DMS153 treated with DMSO at 0.1 percent for 48 hours (cell line): ENCODE data around the gene ELFN1.

ENCODE experiments used
- DNase-seq: peaks from one replicate; lab custom pipeline; 2025; ENCODE audit not compliant: unreplicated experiment; lab: John Stamatoyannopoulos, UW

Gene ELFN1

DNA sequence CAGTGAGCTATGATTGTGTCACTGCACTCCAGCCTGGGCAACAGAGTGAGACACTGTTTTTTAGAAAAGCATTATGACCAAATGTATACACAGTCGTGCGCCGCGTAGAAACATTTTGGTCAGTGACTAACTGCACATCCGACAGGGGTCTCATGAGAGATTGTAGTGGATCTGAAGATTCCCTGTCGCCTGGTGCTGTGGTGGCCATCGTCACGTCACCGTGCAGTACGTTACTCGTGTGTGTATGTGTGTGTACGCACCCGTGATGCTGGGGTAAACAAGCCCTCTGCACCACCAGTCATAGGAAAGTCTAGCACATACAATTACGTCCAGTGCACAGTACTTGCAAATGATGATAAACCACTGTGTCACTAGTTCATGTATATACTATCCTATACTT lies 109.4 kb downstream of the ELFN1 start:
- DNase-seq: no peak

- no peak for DNase-seq
Measured at GRCh38 chr7:1781369-1781768, 111.3 kb downstream of the ELFN1 start.

- no peak for DNase-seq
Measured at GRCh38 chr7:1785839-1786238, 115.8 kb downstream of the ELFN1 start.

DNA sequence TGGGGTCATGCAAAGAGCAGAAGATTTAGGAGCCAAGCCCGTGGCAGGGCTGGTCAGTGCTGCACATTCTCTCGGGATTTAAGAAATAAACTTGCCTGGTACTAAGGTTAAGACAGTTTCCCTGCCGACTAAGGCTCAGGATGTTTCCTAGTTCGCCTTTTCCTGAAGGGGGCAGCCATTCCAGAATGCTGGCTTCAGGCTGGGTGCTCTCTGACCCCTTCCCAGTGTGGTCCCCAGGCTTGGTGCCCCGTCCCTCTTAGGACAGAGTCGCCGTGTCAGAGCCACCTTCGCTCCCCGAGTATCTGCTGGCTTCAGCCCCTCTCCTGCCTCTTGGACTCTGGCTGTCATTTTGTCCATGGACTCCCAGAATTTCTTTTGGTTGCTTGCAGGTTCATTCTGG lies 117.2 kb downstream of the ELFN1 start:
- DNase-seq: no peak

GRCh38 chr7:1787681-1788235 lies 117.7 kb downstream of the ELFN1 start:
- DNase-seq: no peak

- DNase-seq: no peak
Measured at GRCh38 chr7:1794888-1795542, 124.9 kb downstream of the ELFN1 start.
